Kidney epithelial cell (primary cell): ENCODE data around the gene CAMTA1. TPM values are rescaled to one million over a fixed set of nuclear protein-coding genes. Genes with fewer than 3 reads are reported as not detected.

ENCODE experiments used
- DNase-seq: peaks from one replicate; pipeline ENCODE4 v3.0.0-alpha.2; 2010; ENCODE audit warnings: low read depth
- H3K27me3 ChIP-seq: 2 replicates; pipeline ENCODE4 v1.6.0; 2011; ENCODE audit warnings: low read length; ENCODE audit not compliant: control insufficient read depth, insufficient read depth
- H3K36me3 ChIP-seq: 2 replicates; pipeline ENCODE4 v1.5.1; 2011; ENCODE audit warnings: low read length; ENCODE audit not compliant: control insufficient read depth, insufficient read depth
- H3K4me3 ChIP-seq: 2 replicates; pipeline ENCODE4 v1.5.1; 2011; ENCODE audit warnings: low read depth, mild to moderate bottlenecking, control low read depth, low read length
- CTCF ChIP-seq: IDR thresholded peaks from 2 replicates; pipeline ENCODE4 v1.5.1; 2011; ENCODE audit warnings: mild to moderate bottlenecking, moderate library complexity, low read length, control low read depth, inconsistent platforms; ENCODE audit not compliant: insufficient read depth, poor library complexity, severe bottlenecking
- total RNA-seq: library from RNA; depleted of rRNA; stranded (reverse); fragments of >200 nt; gene quantifications from 2 replicates; pipeline ENCODE4 v1.2.3, GENCODE V29; 2015

Gene CAMTA1
- total RNA-seq, 1 donor from 2014 or later, result 76.5 TPM

- DNase-seq, result no peak
- Histone ChIP-seq H3K27me3 (no peaks in the 10 kb centered on the region), H3K4me3 (no peak overlapping the region), H3K36me3 (no peaks in the 10 kb centered on the region)
- no peak for TF ChIP-seq CTCF
These were observed 448.6 kb downstream of the CAMTA1 start for GRCh38 chr1:7233646-7234470.

GRCh38 chr1:7234471-7234755 is 449.2 kb downstream of the CAMTA1 start:
- TF ChIP-seq CTCF, result no peak
- DNase-seq, result no peak
- Histone ChIP-seq H3K27me3 (no peaks in the 10 kb centered on the region), H3K36me3 (no peaks in the 10 kb centered on the region), H3K4me3 (no peak overlapping the region)

- no peak for DNase-seq
- Histone ChIP-seq H3K36me3 (no peaks in the 10 kb centered on the region), H3K4me3 (no peak overlapping the region), H3K27me3 (no peaks in the 10 kb centered on the region)
- no peak for TF ChIP-seq CTCF
These were observed 450.7 kb downstream of the CAMTA1 start for GRCh38 chr1:7235871-7236517.

- no peak for TF ChIP-seq CTCF
- no peak for DNase-seq
- H3K27me3 ChIP-seq, result no peaks in the 10 kb centered on the region
These were observed 451.7 kb downstream of the CAMTA1 start for GRCh38 chr1:7236844-7237515.

GRCh38 chr1:7247158-7247557 is 461.9 kb downstream of the CAMTA1 start:
- Histone ChIP-seq H3K4me3 (no peak overlapping the region), H3K36me3 (no peaks in the 10 kb centered on the region), H3K27me3 (no peaks in the 10 kb centered on the region)
- TF ChIP-seq CTCF, result no peak
- DNase-seq, result no peak

More at GRCh38 chr1:7236844-7237515, 451.7 kb downstream of the CAMTA1 start:
- Histone ChIP-seq H3K36me3 (no peaks in the 10 kb centered on the region), H3K4me3 (no peak overlapping the region)
